HG03103 (cell line): ENCODE data around the gene AFF1.

Source experiments
- ATAC-seq: cut with Tn5 transposase; IDR thresholded peaks from one replicate; pipeline ENCODE4 v1.9.1; 2021; ENCODE audit warnings: low read depth; ENCODE audit not compliant: unreplicated experiment

The AFF1 gene

GRCh38 chr4:86947501-86948120 lies 12.8 kb downstream of the AFF1 start:
- no peak for ATAC-seq

DNA sequence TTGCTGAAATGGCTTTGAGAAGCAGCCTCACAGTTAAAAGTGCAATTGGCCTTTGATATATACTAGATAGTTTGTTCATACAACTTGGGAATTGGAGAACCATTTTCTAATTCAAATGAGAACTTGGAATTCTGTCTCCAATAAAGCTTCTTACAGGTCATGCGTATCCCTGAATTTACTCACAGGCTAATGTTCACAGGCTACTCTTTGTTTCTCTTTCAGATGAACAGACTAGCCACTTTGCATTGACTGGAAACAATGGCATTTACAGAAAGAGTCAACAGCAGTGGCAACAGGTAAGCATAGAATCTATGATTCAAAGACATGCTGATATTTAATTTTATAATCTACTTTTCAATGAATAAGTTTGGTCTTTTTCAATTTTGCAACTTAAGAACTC lies 13.5 kb downstream of the AFF1 start:
- no peak for ATAC-seq

DNA sequence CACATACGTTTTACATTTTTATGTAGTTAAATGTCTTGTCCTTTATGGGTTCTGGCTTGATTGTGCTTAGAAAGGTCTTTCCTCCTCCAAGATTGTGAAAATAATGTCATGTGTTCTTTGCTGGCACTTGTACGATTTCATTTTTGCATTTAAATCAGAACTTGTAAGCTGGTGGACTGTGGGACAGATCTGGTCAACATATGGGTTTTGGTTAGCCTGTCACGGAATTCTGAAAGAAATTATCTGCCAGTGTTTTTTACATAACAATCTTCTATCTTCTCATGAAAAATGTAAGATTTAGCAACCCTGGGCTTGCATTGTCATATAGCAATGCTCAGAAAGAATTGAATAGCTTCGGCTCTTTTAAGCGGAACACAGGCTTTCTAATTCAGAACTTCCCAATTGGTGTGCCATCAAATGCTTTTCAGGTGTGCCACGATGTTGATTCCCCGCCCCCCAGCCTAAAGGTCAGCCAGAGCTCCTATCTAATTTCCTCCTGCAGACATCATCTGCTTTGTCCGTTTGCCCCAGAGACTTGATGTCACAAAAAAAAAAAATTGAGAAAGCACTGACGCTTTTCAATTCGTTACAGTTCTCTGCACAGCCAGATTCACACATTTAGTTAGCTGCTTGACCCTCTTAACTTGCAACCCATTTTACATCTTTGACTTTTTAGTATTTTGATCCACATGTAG lies 16.2 kb downstream of the AFF1 start:
- no peak for ATAC-seq

- no peak for ATAC-seq
Measured at GRCh38 chr4:86955888-86956451, 21.2 kb downstream of the AFF1 start.

GRCh38 chr4:86957215-86957614 lies 22.4 kb downstream of the AFF1 start:
- peak; percentile 37 for ATAC-seq

DNA sequence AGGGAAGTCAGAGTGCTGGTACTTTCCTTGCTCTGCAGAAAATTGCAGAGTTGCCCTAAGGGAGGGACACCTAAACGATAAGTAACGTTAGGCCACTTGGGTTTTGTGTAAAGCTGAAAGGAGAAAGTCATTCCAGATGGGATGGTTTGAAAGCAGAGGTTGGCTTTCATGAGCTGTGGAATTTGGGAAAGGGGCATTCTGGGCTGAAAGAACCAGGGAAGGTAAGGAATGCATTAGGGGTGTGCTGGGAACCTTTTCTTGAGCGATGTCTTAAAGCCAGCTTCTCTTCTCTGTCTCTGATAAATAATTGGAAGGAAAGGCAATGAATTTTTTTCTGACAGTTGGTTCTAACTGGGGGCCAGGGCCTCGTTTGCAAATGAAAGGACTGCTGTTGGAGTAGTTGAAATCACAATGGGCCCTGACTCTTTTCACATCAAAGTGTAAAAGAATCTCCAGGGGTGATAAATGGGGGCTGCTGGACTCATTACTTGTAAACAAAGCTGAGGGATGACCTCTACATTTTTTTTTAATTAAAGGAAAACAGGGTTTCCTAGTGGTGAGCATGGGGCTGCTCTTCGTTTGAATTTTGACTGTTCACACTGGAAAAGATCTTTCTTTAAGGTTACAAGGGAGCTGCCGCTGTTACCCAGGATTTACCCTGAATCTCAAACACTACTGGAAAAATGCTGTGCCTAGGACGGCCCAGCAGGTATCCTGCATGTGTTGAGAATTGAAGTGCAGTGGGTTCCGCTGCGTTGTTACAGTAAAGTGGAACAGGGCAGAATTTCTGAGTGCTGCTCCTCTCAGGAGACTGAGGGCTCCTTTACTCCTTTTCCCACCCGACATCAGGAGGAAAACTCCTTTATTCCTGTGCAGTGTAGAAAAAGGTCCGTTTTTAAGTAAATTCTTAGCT lies 25.0 kb downstream of the AFF1 start:
- ATAC-seq = no peak

GRCh38 chr4:86960557-86960961 lies 25.7 kb downstream of the AFF1 start:
- no peak for ATAC-seq

DNA sequence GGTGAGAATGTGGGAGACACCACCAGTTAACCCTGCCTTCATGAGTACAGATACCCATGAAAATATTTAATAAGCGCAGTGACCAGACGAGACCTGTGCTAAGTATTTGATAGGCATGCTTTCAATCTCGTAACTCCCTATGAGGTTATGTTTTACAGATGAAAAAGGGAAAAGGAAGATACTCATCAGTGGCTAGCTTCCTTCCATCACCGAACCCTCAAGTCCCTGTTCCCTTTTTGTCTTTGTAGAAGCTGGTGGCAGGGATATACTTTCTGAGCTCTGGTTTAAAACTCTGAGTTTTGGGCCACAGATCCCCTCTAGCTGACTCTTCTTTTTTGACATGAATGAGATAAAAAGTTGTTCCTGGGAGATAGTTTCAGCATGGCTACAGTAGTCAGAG lies 26.3 kb downstream of the AFF1 start:
- ATAC-seq = no peak

DNA sequence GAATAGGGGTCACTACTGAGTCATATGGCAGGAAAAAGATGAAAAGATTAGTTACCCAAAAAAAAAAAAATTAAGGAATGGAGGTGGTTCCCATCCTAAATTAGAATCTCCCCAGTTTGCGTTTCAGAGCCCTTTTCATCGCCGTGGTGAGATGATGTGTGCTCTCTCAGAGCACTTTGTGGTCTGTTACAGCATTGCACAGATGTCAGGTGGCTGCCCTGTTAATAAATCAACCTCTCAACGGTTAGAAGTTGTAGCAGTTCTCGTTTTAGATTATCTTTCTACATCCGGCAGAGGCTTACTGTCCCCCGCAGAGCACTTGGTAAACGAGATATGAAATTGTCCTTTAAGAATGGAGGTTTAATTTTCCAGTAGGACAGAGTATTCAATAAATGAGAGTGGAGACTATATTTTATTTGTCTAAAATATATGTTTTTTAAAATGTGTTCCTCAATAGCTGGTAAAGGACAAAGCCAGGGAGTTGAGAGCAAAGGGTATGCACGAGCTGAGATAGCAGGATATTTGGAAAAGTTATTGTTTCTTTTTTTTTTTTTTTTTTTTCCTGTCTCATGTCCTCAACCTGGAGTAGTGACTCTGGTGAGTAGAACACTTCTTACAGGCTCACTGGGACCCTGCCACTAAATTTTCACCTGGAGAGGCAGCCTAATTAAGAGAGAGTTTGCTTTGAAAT lies 26.9 kb downstream of the AFF1 start:
- peak; percentile 87 for ATAC-seq

DNA sequence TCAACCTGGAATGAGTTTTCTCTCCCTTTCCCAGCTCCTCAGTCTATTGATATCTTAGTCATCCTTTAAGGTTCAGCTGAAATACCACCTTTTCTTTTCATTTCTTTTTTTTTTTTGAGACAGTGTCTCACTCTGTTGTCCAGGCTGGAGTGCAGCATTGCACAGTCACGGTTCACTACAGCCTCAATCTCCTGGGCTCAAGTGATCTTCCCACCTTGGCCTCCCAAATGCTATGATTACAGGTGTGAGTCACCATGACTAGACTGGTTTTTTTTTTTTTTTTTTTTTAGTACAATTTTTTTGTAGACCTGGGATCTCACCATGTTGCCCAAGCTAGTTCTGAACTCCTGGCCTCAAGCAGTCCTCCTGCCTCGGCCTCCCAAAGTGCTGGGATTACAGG lies 28.9 kb downstream of the AFF1 start:
- no peak for ATAC-seq

- ATAC-seq = peak; percentile 42
Measured at GRCh38 chr4:86965019-86965976, 30.5 kb downstream of the AFF1 start.

- peak; percentile 35 for ATAC-seq
Measured at GRCh38 chr4:86967073-86967472, 32.3 kb downstream of the AFF1 start.

GRCh38 chr4:86967798-86968197 lies 33.0 kb downstream of the AFF1 start:
- no peak for ATAC-seq

DNA sequence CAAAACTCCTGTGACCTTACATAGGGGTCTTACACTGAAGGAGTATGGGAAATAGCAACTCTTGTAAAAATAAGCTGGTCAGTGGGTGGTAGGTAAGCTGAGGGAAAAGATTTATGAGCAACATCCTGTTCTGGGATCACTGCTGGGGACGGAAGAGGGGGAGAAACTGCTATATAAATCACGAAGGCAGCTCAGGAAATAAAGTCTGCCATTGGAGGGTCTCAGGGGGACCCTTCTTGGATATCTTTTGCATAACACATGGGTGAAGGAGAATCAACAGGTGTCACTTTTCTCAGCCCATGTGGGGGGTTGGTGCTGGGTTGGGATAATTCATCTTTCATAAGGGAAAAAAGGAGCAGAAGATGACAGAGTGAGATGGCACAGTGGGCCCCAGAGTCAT lies 33.7 kb downstream of the AFF1 start:
- ATAC-seq = no peak

GRCh38 chr4:86970447-86971354 lies 35.9 kb downstream of the AFF1 start:
- ATAC-seq = no peak

- no peak for ATAC-seq
Measured at GRCh38 chr4:86971355-86971683, 36.5 kb downstream of the AFF1 start.

- ATAC-seq = no peak
Measured at GRCh38 chr4:86972997-86973396, 38.2 kb downstream of the AFF1 start.

DNA sequence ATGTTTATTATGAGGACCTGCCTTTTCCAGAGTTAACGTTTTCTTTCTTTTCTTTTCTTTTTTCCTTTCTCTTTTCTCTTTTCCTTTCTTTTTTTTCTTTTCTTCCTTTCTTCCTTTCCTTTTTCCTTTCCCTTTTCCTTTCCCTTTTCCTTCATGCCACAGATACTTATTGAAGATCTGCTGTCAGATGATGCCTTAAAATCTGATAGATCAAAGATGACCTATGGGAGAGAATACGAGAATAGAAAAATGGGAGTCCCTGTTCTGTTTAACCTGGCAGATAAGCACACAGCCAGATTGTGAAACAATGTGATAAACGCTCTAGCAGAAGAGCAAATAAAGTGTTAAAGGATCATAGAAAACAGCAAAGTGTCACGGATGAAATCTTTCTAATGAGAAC lies 38.9 kb downstream of the AFF1 start:
- no peak for ATAC-seq
